ENCODE measurements around the gene PNMA1. TPM values are rescaled to one million over a fixed set of nuclear protein-coding genes. Genes with fewer than 3 reads are reported as not detected.
A peak's percentile ranks its signal among the peaks of the same experiment; 100 is the strongest.

The PNMA1 gene
- total and polyA plus RNA-seq, 9 of the 15 experiments (the other 6 are each of a cell fraction or from before 2014, with no cell fraction given): 1.7 to 26.4 (median 8.7) TPM

GRCh38 chr14:73759714-73760597 lies 45.8 kb upstream of the PNMA1 start (continued):
- TF ChIP-seq GMEB1 (CRISPR knock-in tag; IDR thresholded peaks at IDR 0.05): no peak
- TF ChIP-seq MXI1 (IDR thresholded peaks at IDR 0.05; ENCODE audit: low read depth, low read length): no peak
- TF ChIP-seq SRSF3 (IDR thresholded peaks at IDR 0.05; ENCODE audit: insufficient read depth, low read length): no peak
- TF ChIP-seq HMG20B (CRISPR knock-in tag; IDR thresholded peaks at IDR 0.05): no peak
- TF ChIP-seq ETS2 (tag; IDR thresholded peaks at IDR 0.05; ENCODE audit: borderline replicate concordance, poor library complexity, severe bottlenecking): no peak
- TF ChIP-seq CBX1 (IDR thresholded peaks at IDR 0.05; ENCODE audit: low read depth): no peak
- no peak for TF ChIP-seq ARID3A (IDR thresholded peaks at IDR 0.05; ENCODE audit: borderline replicate concordance, low read depth, low read length)
- peak in 1 of 2 experiments; percentile 17; a peak in 1 of 4 replicates for TF ChIP-seq TEAD1 (CRISPR knock-in tag; IDR thresholded peaks at IDR 0.05)
- no peak for TF ChIP-seq ZNF695 (CRISPR knock-in tag; IDR thresholded peaks at IDR 0.05)
- TF ChIP-seq KLF6 (CRISPR knock-in tag; IDR thresholded peaks at IDR 0.05; ENCODE audit: borderline replicate concordance): no peak
- TF ChIP-seq ARHGAP35 (IDR thresholded peaks at IDR 0.05; ENCODE audit: partially characterized antibody): no peak
- TF ChIP-seq MCM5 (IDR thresholded peaks at IDR 0.05; ENCODE audit: low read depth): no peak
- no peak for TF ChIP-seq FOXA1 (IDR thresholded peaks at IDR 0.05; ENCODE audit: borderline replicate concordance)
- peak; percentile 100 for TF ChIP-seq CEBPB (tag; IDR thresholded peaks at IDR 0.05)
- TF ChIP-seq E2F8 (IDR thresholded peaks at IDR 0.05; ENCODE audit: low read depth, partially characterized antibody): peak; percentile 43
- 0 out of 2 replicates have a peak, but pooled peaks have one; percentile 25 for TF ChIP-seq ZNF766 (CRISPR knock-in tag; conservative IDR thresholded peaks at IDR 0.05)
- no peak for TF ChIP-seq C11orf30 (IDR thresholded peaks at IDR 0.05; ENCODE audit: low read depth)
- TF ChIP-seq LEF1 (IDR thresholded peaks at IDR 0.05): 0 out of 2 replicates have a peak, but pooled peaks have one; percentile 16
- no peak for TF ChIP-seq MED1 (CRISPR knock-in tag; IDR thresholded peaks at IDR 0.05; ENCODE audit: borderline replicate concordance)
- peak; percentile 86 for TF ChIP-seq POLR2A (conservative IDR thresholded peaks at IDR 0.05)
